GM18526 (cell line): ENCODE measurements around the gene TRIM41.

Source experiments
- POLR2A ChIP-seq: IDR thresholded peaks from 3 replicates; pipeline ENCODE4 v1.6.1; 2011; ENCODE audit not compliant: insufficient read length; ENCODE audit errors: extremely low read depth

Gene TRIM41

DNA sequence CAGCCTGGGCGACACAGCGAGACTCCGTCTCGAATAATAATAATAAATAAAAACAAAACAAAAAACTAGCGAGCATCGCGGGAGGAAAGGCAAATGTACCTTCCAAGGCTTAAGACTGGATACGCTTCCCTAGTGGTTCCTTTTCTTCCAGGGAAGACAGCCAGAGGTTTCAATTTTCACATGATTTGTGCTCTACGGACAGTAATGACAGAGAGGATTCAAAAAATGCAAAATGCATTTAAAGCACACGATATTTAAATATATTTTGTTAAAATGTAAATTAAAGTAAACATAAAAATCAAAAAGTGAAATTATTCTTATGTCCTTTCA is 4.3 kb upstream of the TRIM41 start:
- TF ChIP-seq POLR2A = no peak

- TF ChIP-seq POLR2A = no peak
These were observed 3.6 kb upstream of the TRIM41 start for GRCh38 chr5:181219262-181220177.

GRCh38 chr5:181220178-181220515 is 2.9 kb upstream of the TRIM41 start:
- TF ChIP-seq POLR2A = no peak

- no peak for TF ChIP-seq POLR2A
These were observed 1.8 kb upstream of the TRIM41 start for GRCh38 chr5:181221105-181221791.

- peak; percentile 39 for TF ChIP-seq POLR2A
These were observed 1.1 kb upstream of the TRIM41 start for GRCh38 chr5:181221792-181222629.

- TF ChIP-seq POLR2A = no peak
These were observed 437 bp upstream of the TRIM41 start for GRCh38 chr5:181222630-181223057.

DNA sequence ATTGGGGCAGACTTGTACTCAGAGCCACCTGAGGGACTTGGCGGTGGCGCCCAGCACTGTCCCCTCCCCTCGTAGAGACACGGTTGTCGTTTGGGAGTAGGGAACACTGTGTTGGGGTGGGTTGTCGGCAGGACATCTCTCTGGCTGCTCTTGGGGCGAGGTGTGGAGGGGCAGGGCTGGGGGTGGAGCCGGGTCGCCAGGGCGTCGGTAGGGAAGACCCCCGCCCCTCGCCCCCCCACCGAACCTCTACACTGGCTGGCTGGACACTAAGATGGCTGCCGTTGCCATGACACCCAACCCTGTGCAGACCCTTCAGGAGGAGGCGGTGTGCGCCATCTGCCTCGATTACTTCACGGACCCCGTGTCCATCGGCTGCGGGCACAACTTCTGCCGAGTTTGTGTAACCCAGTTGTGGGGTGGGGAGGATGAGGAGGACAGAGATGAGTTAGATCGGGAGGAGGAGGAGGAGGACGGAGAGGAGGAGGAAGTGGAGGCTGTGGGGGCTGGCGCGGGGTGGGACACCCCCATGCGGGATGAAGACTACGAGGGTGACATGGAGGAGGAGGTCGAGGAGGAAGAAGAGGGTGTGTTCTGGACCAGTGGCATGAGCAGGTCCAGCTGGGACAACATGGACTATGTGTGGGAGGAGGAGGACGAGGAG is 778 bp downstream of the TRIM41 start:
- TF ChIP-seq POLR2A = peak; percentile 5

DNA sequence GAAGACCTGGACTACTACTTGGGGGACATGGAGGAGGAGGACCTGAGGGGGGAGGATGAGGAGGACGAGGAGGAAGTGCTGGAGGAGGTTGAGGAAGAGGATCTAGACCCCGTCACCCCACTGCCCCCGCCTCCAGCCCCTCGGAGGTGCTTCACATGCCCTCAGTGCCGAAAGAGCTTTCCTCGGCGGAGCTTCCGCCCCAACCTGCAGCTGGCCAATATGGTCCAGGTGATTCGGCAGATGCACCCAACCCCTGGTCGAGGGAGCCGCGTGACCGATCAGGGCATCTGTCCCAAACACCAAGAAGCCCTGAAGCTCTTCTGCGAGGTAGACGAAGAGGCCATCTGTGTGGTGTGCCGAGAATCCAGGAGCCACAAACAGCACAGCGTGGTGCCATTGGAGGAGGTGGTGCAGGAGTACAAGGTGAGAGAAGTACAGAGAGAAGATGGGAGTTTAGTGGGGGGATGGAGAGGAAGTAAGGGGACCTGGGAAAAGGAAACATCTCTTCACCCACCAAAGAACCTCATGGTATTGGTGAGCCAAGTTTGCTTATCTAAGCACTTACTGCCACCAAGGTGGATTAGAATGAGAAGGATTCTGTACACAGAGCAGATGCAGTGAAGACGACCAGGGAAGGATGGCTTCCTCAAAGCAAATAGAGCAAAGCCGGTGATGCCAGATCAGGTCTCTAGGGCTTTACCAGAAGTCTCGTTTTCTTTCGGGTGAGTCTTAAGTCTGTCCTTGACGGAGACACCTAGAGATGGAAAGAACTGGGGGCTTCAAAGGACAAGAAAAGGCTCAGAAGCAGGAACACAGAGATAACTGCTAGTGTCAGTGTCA is 1.5 kb downstream of the TRIM41 start:
- TF ChIP-seq POLR2A = no peak

DNA sequence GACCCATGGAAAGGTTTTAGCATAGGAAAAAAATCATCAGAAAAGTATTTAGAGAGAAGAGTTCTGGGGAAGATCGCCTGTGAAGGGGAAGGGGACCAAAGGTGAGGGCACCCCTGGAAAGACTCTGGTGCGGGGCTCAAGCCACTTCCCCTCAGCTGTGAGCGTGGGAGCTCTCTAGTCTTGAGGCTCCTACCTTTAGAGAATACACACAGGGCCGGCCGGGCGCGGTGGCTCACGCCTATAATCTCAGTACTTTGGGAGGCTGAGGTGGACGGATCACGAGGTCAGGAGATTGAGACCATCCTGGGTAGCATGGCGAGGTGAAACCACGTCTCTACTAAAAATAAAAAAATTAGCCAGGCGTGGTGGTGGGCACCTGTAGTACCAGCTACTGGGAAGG is 6.9 kb downstream of the TRIM41 start:
- no peak for TF ChIP-seq POLR2A

DNA sequence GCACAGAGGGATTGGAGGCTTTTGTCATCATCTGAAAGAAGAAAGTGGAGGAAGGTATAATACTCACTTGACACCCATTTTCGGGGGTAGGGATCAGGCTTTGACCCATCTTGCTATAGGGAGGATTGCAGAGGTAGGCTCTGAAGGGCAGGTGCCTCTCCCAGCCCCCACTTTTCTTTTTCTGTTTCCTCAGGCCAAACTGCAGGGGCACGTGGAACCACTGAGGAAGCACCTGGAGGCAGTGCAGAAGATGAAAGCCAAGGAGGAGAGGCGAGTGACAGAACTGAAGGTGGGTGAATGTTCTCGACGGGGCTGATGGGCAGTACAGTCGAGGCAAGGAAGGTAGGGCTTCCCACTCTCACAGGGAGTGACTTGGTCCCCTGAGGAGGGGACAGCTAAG is 7.5 kb downstream of the TRIM41 start:
- no peak for TF ChIP-seq POLR2A

- no peak for TF ChIP-seq POLR2A
These were observed 8.4 kb downstream of the TRIM41 start for GRCh38 chr5:181231432-181231831.

GRCh38 chr5:181232593-181232992 is 9.5 kb downstream of the TRIM41 start:
- no peak for TF ChIP-seq POLR2A

- no peak for TF ChIP-seq POLR2A
These were observed 10.2 kb downstream of the TRIM41 start for GRCh38 chr5:181233088-181233800.

DNA sequence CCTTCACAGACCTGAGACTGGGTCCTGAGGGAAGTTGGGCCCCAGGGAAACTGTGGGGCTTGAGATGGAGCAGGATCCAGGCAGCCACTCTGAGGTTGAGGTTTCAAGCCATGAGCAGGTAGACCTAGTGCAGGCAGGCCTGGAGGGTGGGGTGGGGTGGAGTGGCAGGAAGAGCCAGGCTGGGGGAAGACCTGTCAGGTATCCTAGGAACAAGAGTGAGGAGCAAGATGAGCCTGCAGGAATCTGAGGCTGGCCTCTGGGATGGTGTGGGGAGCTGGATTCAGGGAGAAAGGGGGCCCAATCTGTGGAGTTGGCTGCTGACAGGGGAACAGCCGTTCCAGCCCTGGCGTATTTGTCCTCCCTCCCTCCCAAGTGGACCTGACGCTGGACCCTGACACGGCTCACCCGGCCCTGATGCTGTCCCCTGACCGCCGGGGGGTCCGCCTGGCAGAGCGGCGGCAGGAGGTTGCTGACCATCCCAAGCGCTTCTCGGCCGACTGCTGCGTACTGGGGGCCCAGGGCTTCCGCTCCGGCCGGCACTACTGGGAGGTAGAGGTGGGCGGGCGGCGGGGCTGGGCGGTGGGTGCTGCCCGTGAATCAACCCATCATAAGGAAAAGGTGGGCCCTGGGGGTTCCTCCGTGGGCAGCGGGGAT is 10.8 kb downstream of the TRIM41 start:
- TF ChIP-seq POLR2A = no peak
